HG03432 (cell line): ENCODE data around the gene FAM227A.
"Not testable (repeated sequence)": the region's sequence is repeated elsewhere in the genome, so short reads cannot be mapped to it uniquely, and the experiment has no call there.

Experiments used
- ATAC-seq: cut with Tn5 transposase; IDR thresholded peaks from one replicate; pipeline ENCODE4 v1.9.1; 2021; ENCODE audit warnings: mild to moderate bottlenecking, moderate library complexity; ENCODE audit not compliant: unreplicated experiment

FAM227A gene

GRCh38 chr22:38612217-38613006, 43.8 kb downstream of the FAM227A start:
- ATAC-seq, result no peak

- ATAC-seq, result no peak
Observed at GRCh38 chr22:38611559-38611958, 44.6 kb downstream of the FAM227A start.

- no peak for ATAC-seq
Observed at GRCh38 chr22:38610234-38610633, 46.0 kb downstream of the FAM227A start.

- ATAC-seq, result no peak
Observed at GRCh38 chr22:38608992-38609750, 47.0 kb downstream of the FAM227A start.

- ATAC-seq, result no peak
Observed at GRCh38 chr22:38607680-38608079, 48.5 kb downstream of the FAM227A start.

GRCh38 chr22:38602166-38602565, 54.0 kb downstream of the FAM227A start:
- ATAC-seq, result no peak

- ATAC-seq, result no peak
Observed at GRCh38 chr22:38601221-38601764, 54.9 kb downstream of the FAM227A start.

GRCh38 chr22:38599466-38599865, 56.7 kb downstream of the FAM227A start:
- no peak for ATAC-seq

- ATAC-seq, result not testable (repeated sequence)
Observed at GRCh38 chr22:38582923-38583322, 73.3 kb downstream of the FAM227A start.

GRCh38 chr22:38578505-38578904, 77.7 kb downstream of the FAM227A start:
- no peak for ATAC-seq

- no peak for ATAC-seq
Observed at GRCh38 chr22:38572065-38572464, 84.1 kb downstream of the FAM227A start.

GRCh38 chr22:38570779-38571364, 85.3 kb downstream of the FAM227A start:
- ATAC-seq, result peak; percentile 19

GRCh38 chr22:38569972-38570778, 86.0 kb downstream of the FAM227A start, which contains the start of gene DMC1:
Gene DMC1 (minus strand): TSS chr22:38570183. CDS start chr22:38568256, 1,927 bp downstream.
- peak; percentile 63 for ATAC-seq

- peak; percentile 28 for ATAC-seq
Observed at GRCh38 chr22:38569181-38569971, 86.8 kb downstream of the FAM227A start.

- ATAC-seq, result no peak
Observed at GRCh38 chr22:38567531-38568285, 88.5 kb downstream of the FAM227A start.

GRCh38 chr22:38566726-38567504, 89.3 kb downstream of the FAM227A start:
- ATAC-seq, result no peak

- no peak for ATAC-seq
Observed at GRCh38 chr22:38565441-38565840, 90.8 kb downstream of the FAM227A start.

GRCh38 chr22:38564669-38565068, 91.5 kb downstream of the FAM227A start:
- no peak for ATAC-seq
